ENCODE results near the gene SLC38A6.

GRCh38 chr14:61003571-61003970 is 22.5 kb downstream of the SLC38A6 start:
- TF ChIP-seq EZH2phosphoT487 (IDR thresholded peaks at IDR 0.05; ENCODE audit: unreplicated experiment): no peak
- TF ChIP-seq, protein P1, sequence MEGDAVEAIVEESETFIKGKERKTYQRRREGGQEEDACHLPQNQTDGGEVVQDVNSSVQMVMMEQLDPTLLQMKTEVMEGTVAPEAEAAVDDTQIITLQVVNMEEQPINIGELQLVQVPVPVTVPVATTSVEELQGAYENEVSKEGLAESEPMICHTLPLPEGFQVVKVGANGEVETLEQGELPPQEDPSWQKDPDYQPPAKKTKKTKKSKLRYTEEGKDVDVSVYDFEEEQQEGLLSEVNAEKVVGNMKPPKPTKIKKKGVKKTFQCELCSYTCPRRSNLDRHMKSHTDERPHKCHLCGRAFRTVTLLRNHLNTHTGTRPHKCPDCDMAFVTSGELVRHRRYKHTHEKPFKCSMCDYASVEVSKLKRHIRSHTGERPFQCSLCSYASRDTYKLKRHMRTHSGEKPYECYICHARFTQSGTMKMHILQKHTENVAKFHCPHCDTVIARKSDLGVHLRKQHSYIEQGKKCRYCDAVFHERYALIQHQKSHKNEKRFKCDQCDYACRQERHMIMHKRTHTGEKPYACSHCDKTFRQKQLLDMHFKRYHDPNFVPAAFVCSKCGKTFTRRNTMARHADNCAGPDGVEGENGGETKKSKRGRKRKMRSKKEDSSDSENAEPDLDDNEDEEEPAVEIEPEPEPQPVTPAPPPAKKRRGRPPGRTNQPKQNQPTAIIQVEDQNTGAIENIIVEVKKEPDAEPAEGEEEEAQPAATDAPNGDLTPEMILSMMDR (conservative IDR thresholded peaks at IDR 0.05; ENCODE audit: low read depth in 2 of 2): no peak
- TF ChIP-seq ZNF114 (CRISPR knock-in tag; IDR thresholded peaks at IDR 0.05): no peak
- no peak for TF ChIP-seq POLR2AphosphoS5 (IDR thresholded peaks at IDR 0.05; ENCODE audit: low read depth)
- TF ChIP-seq EZH2 (IDR thresholded peaks at IDR 0.05; ENCODE audit: low read depth, unreplicated experiment): no peak
- TF ChIP-seq, protein P2, sequence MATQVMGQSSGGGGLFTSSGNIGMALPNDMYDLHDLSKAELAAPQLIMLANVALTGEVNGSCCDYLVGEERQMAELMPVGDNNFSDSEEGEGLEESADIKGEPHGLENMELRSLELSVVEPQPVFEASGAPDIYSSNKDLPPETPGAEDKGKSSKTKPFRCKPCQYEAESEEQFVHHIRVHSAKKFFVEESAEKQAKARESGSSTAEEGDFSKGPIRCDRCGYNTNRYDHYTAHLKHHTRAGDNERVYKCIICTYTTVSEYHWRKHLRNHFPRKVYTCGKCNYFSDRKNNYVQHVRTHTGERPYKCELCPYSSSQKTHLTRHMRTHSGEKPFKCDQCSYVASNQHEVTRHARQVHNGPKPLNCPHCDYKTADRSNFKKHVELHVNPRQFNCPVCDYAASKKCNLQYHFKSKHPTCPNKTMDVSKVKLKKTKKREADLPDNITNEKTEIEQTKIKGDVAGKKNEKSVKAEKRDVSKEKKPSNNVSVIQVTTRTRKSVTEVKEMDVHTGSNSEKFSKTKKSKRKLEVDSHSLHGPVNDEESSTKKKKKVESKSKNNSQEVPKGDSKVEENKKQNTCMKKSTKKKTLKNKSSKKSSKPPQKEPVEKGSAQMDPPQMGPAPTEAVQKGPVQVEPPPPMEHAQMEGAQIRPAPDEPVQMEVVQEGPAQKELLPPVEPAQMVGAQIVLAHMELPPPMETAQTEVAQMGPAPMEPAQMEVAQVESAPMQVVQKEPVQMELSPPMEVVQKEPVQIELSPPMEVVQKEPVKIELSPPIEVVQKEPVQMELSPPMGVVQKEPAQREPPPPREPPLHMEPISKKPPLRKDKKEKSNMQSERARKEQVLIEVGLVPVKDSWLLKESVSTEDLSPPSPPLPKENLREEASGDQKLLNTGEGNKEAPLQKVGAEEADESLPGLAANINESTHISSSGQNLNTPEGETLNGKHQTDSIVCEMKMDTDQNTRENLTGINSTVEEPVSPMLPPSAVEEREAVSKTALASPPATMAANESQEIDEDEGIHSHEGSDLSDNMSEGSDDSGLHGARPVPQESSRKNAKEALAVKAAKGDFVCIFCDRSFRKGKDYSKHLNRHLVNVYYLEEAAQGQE (IDR thresholded peaks at IDR 0.05; ENCODE audit: unreplicated experiment): no peak
- no peak for TF ChIP-seq ETS1 (IDR thresholded peaks at IDR 0.05)
- TF ChIP-seq STAT1 (IDR thresholded peaks at IDR 0.05; ENCODE audit: unreplicated experiment): no peak
- TF ChIP-seq ZNF331 (CRISPR knock-in tag; IDR thresholded peaks at IDR 0.05; ENCODE audit: low read depth): no peak
- TF ChIP-seq JUNB (IDR thresholded peaks at IDR 0.05; ENCODE audit: unreplicated experiment): no peak
- no peak for TF ChIP-seq CREB1 (CRISPR knock-in tag; IDR thresholded peaks at IDR 0.05; ENCODE audit: low read depth)
- no peak for TF ChIP-seq NANOG (IDR thresholded peaks at IDR 0.05; ENCODE audit: borderline replicate concordance)
- TF ChIP-seq, protein P3, sequence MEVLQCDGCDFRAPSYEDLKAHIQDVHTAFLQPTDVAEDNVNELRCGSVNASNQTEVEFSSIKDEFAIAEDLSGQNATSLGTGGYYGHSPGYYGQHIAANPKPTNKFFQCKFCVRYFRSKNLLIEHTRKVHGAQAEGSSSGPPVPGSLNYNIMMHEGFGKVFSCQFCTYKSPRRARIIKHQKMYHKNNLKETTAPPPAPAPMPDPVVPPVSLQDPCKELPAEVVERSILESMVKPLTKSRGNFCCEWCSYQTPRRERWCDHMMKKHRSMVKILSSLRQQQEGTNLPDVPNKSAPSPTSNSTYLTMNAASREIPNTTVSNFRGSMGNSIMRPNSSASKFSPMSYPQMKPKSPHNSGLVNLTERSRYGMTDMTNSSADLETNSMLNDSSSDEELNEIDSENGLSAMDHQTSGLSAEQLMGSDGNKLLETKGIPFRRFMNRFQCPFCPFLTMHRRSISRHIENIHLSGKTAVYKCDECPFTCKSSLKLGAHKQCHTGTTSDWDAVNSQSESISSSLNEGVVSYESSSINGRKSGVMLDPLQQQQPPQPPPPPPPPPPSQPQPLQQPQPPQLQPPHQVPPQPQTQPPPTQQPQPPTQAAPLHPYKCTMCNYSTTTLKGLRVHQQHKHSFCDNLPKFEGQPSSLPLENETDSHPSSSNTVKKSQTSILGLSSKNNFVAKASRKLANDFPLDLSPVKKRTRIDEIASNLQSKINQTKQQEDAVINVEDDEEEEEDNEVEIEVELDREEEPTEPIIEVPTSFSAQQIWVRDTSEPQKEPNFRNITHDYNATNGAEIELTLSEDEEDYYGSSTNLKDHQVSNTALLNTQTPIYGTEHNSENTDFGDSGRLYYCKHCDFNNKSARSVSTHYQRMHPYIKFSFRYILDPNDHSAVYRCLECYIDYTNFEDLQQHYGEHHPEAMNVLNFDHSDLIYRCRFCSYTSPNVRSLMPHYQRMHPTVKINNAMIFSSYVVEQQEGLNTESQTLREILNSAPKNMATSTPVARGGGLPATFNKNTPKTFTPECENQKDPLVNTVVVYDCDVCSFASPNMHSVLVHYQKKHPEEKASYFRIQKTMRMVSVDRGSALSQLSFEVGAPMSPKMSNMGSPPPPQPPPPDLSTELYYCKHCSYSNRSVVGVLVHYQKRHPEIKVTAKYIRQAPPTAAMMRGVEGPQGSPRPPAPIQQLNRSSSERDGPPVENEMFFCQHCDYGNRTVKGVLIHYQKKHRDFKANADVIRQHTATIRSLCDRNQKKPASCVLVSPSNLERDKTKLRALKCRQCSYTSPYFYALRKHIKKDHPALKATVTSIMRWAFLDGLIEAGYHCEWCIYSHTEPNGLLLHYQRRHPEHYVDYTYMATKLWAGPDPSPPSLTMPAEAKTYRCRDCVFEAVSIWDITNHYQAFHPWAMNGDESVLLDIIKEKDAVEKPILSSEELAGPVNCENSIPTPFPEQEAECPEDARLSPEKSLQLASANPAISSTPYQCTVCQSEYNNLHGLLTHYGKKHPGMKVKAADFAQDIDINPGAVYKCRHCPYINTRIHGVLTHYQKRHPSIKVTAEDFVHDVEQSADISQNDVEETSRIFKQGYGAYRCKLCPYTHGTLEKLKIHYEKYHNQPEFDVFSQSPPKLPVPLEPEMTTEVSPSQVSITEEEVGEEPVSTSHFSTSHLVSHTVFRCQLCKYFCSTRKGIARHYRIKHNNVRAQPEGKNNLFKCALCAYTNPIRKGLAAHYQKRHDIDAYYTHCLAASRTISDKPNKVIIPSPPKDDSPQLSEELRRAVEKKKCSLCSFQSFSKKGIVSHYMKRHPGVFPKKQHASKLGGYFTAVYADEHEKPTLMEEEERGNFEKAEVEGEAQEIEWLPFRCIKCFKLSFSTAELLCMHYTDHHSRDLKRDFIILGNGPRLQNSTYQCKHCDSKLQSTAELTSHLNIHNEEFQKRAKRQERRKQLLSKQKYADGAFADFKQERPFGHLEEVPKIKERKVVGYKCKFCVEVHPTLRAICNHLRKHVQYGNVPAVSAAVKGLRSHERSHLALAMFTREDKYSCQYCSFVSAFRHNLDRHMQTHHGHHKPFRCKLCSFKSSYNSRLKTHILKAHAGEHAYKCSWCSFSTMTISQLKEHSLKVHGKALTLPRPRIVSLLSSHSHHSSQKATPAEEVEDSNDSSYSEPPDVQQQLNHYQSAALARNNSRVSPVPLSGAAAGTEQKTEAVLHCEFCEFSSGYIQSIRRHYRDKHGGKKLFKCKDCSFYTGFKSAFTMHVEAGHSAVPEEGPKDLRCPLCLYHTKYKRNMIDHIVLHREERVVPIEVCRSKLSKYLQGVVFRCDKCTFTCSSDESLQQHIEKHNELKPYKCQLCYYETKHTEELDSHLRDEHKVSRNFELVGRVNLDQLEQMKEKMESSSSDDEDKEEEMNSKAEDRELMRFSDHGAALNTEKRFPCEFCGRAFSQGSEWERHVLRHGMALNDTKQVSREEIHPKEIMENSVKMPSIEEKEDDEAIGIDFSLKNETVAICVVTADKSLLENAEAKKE (CRISPR knock-in tag; IDR thresholded peaks at IDR 0.05): no peak
